Cerebellar nuclear complex (tissue), 1 donor: ENCODE results near the gene FBXL17.

Source experiments
- DNase-seq, 2 experiments: peaks; one replicate each; lab custom pipeline; 2025; lab: John Stamatoyannopoulos, UW

The FBXL17 gene

DNA sequence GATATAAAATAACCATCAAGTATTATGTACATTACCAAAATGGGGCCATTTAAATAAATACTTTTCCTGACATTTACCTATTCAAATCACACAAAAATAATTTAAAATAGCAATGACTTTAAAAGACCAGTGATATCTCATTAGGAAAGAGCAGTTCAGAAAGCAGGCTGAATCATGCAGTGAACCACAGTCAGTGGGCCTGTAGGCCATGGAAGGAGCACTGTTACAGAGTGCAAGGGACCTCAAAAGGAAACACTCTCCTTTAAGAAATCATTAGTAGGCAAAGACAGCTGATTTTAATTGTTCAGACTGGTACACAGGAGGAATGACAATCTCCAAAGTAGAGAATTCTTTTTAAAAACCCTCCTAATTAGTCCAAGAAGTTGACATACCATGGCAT is 427.6 kb downstream of the FBXL17 start:
- DNase-seq = no peak

DNA sequence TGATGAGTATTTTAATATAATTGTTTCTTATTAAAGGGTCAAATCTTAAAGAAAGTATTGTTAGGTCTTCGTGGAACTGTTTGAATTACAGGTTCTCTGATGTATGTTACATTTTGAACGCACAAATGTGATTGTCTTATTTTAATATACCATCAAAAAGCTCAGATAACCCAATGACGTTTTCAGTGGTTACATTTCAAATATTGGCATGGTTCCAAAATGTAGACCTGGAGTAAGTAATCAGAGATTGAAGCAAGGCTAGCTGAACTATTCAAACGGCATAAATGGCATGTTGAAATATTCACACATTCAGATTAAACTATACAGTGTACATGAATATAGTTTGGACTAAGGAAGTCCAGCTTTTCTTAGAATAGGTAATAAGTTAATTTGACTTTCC is 429.4 kb downstream of the FBXL17 start:
- no peak for DNase-seq

DNA sequence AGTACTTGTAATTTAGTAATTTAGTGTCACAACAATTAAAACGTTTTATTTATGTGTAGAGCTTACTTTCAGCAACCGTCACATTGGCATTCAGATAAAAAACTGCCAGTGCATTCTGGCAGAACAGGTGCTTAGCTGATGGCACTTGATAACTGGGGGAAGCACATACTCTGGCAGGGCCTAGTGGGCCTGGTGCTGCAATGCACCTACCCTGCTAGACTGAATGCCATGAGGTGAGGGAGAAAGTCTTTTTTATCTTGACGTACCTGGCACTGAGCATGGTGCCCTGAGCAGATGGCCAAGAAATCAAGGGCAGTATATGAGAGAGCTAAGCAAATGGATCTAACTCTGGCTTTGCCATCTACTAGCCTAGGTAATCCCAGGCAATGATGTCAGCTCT is 430.6 kb downstream of the FBXL17 start:
- no peak for DNase-seq

DNA sequence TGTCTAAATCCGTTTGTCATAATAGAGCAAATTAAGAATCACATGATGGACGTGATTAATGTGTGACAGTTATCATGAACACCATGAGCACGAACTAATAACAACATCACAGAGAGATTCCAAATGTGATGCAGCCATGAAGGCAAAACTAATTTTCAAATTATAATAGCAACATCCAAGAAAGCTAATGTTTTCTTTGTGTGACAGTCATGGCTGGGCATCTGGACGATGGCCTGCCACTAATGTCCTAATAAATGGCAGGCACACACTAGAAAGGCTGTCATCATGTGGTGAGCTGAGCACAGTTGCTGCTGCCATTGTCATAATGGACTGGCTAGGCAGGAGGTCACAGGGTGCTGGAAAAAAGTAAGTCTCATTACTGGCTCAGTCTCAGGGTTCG is 431.1 kb downstream of the FBXL17 start:
- DNase-seq = no peak

DNA sequence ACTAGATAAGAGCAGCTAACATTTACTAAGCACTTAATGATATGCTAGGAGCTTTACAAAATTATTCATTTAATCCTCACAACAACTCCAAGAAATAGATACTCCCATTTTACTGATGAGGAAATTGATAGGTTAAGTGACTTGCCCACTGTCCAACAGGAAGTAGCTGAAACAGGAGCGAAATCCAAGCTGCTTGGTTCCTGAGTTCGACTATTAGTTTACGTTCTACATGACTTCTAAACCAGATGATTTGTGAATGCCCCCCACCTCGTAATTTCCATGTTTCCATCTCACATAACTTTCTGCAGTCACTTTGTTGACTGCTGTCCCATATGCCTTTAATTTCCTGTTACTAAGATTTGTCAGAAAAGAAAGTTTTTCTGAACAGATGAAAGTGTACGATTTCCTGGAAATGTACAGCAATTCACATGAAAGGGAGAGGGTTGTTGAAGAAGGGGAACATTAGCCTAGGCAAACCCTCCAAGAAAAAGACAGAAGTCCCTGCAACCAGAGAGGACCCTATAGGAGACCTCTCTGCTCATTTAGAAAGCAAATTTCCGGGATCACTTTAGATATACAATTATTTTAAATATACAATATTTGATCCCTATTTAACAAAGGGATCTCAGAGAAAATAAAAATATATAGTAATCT is 432.1 kb downstream of the FBXL17 start:
- no peak for DNase-seq

DNA sequence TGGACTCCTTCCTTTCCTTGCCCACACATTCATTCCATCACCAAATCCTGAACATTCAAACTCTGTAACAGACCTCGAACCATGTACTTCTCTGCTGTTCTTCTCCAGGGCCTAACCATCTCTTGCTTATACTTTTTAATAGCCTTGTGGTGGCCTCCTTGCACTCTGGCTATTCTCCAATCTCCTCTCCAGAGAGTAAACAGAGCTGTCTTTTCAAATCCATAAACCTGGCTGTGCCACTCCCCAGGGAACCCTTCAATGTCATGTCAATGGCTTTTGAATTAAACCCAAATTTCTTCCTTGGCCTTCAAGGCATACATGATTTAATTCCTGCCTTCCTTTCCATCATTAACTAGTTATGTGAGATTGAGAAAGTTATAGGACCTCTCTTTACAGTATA is 433.5 kb downstream of the FBXL17 start:
- DNase-seq = no peak

DNA sequence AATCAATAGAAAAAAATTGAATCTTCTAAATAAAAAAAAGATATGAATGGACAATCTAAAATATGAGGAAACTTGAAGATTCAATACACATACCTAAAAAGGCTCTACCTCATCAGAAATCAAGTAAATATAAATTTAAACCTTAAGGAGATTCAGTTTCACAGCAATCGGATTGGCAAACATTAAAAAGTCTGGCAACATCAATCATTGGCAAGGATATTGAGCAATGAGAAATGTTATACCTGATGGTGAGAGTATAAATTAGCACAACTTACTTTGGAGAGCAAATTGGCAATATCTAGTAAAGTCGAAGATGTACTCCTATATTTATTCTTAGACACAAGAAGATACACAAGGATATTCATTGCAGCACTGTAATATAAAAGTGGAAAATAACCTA is 436.8 kb downstream of the FBXL17 start:
- no peak for DNase-seq

DNA sequence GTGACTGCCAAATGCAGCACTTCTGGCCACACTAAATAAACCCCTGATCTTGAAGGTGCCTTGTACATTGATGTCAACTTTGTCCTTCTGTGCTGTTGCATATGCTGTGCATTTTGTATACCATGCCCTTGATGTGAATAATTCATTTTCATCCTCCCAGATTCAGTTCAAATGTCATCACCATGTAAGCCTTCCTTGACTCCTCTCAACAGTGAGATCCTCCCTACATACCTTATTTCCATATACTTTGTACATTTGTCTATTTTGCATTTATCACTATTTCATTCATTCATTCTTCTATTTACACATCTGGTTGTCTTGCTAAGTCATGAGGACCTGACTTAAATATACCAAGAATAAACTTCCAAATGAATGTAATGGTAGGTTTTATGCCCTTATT is 438.0 kb downstream of the FBXL17 start:
- DNase-seq = no peak

DNA sequence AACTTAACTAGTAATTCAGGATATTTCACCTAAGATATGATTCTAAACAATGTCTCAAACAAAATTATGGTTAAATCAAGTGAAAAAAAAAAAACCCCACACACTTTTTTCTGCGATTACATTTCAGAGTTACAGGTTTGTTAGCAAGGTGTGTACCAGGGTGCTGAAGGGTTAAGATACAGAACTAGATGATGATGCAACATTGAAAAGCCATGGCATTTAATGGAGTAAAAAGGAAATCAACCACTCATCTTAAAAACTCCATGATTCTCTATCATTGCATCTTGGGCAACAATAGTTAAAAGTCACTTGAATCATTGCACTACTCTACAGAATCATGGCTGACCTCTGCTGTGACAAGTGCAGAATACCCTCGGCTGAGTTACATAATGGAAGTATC is 440.9 kb downstream of the FBXL17 start:
- no peak for DNase-seq

DNA sequence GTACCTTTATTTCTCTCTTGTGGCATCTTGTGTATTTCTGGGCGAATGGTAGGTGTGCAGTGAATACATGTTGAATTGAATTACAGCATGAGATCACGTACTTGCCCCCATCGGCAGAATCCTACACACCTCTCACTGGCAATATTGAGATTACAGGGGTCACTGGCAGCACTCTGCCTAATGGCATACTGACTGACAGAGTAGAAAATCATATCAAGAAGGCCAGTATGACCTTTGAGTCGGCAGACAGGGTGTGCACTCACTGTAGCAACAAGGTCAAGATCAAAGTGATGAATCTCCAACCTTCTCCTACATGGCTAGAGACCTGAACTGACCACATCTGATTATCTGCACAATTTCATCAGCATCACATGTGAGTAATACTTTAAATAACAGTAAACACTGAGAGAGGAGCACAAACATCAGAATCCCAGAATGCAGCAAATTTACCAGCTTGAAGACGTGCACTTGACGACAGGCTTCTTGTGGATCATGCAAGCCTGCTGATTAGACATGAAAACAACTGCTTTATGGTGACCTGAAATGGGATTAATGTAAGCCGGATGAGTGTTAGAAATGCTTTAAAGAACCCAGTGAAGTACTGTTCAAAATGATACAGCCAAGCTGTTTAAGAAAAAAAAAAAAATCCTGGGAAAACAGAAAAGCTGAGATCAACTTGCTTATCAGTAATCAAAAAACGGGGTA is 444.1 kb downstream of the FBXL17 start:
- DNase-seq = no peak

DNA sequence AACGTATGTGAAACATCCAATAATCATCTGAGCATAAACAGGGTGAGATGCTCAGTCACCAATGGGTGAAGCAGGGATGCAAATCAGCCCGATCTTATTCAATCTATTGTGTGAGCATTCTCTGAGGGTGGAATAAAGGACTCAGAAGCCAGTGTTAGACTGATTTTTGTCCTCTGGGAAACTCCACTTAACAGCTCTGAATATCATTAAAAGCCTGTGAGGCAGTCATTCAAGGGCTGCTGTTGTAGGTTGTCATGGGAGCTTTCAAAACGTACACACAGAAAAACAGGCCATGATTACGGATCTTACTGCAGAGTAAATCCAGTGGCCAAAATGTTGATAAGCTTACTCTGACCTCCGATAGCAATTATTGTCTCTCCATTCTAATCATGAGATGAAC is 444.7 kb downstream of the FBXL17 start:
- no peak for DNase-seq

DNA sequence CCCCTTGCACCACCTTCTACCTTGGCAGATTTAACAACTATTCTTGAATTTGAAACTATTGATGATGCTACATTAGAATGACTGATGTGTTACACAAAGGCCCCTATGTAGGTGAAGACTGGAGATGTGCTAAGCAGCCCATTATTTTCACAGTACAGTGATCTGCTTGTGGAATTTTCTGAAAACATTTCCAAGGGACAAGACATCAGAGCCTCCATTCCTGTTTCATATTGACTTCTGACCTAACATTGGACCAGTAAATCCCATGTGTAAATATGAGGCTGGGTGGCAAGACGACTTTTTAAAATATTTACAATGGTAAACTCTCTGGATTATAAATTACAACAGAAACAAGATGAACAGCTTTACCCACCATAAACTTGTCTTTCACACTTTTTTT is 445.4 kb downstream of the FBXL17 start:
- no peak for DNase-seq

DNA sequence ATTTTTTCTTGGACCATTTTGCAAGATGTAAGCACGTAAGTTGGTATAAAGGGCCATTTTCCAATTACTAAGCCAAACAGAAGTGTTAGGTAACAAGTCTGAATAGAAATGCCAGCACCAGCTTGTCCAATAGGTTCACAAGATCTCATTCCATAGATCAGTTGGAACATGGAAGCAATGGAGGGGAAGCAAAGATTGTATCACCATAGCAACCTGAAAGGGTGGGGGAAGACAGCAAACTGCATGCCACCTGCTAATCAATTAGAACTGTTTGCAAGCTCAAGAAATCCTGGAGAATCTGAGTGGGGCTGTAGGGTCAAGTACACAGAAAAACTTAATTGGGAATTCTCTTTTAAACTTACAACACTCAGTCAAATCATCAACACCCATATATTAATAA is 446.3 kb downstream of the FBXL17 start:
- no peak for DNase-seq

DNA sequence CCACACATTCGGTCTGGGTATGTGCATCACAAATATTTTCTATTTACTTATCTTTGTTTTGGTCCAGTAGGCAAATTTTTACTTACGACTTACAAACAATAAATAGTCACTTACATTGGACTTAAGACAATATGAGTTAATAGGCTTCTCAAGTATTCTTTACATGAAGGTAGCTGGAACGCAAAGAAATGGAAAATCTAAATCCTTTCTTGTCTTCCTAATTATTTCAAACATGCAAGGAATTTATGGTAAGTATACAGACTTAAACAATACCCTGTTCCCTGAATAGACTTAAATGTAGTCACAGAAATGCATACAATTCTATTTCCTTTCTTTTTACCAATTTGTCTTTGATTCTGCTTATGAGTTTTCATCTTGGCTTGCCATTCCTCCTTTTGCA is 448.6 kb downstream of the FBXL17 start:
- no peak for DNase-seq

DNA sequence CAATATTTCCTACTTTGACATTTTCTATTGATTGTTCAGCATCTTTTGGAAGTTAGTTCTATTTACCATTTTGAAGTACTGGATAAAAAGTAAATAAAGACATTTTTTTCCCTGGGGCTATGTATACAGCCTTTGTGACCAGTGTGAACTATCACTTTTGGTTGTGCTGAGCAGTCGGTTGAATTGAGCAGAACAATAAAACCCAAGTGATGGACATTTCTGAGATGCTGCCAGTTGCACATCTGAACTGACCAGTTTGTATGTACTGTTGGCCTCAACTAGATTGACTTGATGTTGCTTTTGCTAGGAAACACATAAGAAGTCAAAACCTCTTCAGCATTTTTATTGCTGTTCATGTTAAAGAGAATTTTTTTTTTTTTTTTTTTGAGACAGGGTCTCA is 451.0 kb downstream of the FBXL17 start:
- no peak for DNase-seq

DNA sequence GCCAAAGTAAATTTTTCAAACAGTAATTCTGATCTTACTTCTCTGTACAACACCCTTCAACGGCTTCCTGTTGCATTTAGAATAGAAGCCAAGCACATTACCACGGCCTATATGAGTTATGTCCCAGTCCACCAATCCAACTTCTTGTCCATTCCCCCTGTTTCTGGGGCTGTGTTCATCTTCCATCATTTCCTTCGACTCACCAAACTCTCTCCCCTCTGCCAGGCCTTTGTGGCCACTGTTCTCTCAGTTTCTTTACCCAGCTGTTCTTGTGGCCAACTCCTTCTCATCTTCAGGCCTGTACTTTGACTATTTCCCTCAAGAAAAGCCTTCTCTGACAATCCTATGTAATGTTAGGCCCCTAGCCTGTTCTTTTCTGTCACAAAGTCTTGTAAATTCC is 451.8 kb downstream of the FBXL17 start:
- DNase-seq = no peak

DNA sequence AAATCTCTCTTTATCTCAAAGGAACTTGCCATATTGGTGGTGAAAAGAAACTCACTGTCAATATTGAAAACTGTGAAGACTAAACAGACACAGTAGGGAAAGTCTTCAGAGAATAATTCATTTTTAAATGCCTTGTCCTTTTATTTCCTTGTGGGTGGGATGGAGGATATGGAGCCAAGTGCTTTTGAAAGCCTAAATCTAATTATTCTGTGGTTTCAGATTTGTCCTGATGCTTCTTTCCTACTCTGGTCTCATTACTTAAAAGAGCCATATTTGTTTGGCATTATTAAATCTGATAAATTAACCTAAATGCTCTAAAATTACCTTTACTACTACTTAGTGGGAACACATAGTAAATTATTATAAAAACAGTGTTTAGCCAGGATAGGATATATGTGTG is 452.8 kb downstream of the FBXL17 start:
- DNase-seq = no peak

DNA sequence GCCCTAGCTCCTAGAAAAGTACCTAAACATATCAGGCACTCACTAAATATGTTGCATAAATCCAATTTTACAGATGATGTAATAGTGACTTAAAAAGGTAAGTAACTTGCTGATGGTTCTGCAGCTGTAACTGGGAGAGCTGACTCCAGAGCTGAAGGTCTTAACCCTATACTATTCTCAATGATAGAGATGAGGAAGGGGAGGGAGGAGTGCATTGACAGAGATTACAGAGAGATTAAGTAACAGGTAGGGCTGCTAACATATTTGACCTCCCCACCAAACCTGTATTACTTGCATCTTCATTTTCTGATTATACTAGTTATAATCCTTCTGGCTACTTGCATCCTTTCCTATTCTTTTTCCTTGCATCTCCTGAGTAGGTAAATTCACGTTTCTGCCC is 455.8 kb downstream of the FBXL17 start:
- DNase-seq = no peak

DNA sequence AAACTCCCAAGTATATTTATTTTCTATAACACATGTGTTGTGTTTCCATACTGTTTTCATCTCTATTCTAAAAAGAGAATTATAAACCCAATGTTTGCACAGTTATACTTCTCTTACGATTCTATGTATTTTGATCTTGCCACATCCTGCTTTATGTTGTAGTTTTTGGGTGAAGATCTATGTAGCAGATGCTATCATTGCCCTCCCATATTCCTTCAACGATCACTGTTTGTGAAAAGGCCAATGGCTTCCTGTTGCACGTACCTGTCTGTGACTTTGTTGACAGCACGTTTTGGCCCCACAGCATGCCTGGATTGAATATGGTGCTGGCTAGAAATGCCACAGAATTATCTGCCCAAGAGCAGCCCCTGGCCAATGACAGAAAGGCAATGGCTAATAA is 456.7 kb downstream of the FBXL17 start:
- DNase-seq = no peak

DNA sequence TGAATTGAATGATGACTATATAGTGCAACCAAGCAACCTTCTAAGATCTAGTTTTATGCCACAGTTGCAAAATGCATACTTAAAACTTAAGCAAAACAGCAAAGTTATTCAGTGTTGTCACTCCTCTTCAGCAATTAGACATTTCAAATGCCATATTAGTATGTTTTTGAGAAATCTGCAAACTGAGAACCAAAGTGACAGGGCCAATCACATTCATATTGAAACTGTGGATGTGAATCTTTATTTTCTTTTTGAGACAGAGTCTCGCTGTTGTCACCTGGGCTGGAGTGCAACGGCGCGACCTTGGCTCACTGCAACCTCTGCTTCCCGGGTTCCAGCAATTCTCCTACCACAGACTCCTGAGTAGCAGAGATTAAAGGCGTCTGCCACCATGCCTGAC is 461.9 kb downstream of the FBXL17 start:
- DNase-seq = no peak

DNA sequence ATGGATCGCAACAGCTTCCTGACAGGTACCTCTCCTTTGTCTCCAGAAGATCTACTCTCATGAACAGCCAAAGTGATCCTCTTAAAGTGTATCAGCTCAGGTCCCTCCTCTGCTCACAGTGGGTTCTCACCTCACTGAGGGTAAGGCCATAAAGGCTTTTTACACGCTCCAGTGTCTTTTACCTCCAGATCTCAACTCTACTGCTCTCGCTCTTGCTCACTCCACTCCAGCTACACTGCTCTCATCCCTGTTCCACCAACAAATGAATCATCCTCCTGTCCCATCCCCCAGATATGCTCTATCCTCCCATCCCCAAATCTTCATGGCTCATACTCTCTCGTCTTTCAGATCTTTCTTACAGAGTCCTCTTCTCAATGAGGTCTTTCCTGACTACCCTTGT is 462.5 kb downstream of the FBXL17 start:
- no peak for DNase-seq

DNA sequence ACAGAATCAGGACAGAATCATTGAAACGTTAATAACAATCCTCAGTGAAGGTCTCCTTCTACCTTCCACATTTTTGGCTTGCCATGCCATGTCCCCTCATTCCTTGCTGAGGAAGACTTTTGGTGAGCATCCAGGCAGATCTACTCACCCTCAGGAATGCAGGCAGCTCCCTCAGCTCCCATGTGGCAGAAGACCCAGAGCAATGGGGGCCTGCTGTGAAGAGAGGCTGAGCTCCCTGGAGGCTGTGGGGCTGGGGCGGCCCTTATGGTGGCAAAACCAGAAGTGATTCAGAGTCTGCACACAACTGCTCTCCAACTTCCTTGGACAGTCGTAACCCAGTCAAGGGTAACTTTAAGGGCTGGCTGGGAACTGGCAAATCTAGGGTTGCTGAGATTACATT is 463.9 kb downstream of the FBXL17 start:
- no peak for DNase-seq

DNA sequence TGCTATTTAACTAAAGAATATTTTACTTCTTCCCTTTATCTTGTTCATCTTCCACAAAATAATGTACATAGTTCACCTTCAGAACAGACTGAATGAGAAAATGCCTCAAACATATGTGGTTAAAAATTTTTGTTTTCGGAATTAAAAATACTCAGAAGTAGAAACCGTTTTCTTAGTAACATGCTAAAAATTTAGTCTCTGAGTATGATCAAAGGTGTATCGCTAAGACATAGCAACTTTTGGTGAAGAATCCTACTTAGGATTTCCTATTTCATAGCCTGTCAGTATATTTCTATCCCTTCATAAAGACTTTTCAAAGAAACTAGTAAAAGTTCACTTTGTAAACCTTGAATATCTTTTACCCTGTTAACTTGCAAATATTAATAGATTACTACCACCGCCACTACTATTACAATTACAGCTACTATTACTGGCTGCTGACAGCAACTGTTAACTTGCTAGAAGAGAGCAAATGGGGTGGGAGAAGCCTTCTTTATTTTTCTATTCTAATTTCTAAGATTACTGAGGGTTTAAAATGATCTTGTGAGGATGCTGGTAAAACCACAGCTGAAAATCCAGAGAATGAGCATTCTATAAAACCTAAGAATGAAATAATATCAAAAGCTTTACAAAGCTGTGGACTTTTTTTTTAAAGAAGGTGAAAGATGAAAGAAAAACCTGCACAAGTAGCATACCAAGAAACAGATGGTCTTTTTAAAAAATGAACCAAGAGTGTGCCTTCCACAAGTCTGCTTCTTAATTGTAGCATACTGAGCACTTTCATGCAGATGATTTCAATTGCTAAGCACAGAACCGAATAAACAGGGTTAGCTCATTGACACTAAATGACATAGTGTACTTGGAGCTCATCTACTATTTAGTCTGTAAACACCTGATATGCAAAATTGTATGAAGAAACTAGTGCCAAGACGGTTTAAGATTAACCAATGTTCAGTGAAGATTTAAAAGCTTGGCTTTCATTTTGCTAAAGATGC is 464.9 kb downstream of the FBXL17 start:
- no peak for DNase-seq
